ENCODE measurements around the gene COL11A1.

Gene COL11A1

DNA sequence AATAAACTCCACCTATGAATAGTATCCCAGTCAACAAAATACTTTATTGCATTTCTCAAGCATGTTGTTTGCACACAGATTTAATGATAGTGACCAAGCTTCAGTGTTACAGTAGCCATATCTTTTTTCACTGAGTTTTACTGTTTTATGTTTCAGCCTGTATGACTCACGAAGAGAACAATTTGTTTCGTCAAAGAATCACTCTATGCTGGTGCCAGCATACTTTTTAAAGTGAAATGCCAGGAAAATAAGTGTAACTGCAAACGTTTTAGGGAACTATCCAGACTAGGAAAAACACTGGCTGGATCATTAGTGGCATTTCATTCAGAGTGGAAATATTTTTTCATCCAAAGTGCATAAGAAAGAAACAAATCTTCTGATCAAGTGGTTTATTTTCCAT is 210.8 kb downstream of the COL11A1 start:
- no peak for DNase-seq

GRCh38 chr1:102896771-102897170 is 211.6 kb downstream of the COL11A1 start:
- DNase-seq, result no peak

DNA sequence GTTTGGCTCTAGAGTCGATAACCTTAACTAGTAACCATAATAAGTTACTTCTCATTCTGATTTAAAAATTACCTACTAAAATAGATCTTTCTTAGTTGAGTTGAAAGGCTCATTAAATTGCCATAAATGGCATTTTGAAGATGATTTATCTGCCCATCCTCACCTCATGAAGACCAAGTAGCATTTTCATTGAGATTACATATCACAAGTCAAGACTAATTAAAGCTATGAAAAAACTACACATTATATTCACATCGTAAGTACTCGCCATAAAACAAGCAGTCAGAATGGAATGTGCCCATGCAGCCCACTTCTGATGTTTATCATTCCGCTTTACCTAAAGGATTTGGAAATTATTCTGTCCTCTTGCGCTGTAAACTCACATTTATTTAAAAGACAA is 212.0 kb downstream of the COL11A1 start:
- no peak for DNase-seq

DNA sequence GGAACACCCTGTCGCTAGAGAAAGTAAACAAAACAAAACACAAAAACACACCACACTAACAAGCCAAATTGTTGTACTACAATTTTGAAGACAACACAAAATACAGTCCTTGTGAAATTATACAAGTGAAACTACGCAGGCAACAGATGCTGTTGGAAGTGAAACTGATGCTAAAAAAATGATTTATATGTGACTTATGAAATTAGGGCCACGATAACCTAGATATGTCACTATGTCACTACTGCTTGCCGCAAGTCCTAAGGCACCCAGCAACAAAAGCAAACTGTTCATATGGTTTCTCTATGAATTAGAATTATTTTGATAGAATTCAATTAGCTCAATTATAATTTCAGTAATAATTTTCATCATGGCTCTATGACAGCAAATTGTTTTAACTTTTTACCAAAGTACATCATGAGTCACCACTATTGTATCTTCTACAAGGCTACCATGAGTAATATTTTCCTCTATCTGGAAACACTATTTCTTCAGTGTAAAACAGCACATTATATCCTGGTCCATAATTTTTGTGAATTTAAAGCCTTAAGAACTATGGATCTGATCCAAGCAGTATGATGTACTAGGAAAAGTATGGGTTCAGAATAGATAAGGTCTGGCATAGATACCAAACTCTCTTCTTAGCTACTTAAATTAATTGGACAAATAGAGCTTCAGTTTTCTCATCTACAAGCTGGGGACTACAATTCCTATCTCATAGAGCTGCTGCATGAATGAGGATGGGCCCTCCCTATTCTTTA is 216.3 kb downstream of the COL11A1 start:
- no peak for DNase-seq

DNA sequence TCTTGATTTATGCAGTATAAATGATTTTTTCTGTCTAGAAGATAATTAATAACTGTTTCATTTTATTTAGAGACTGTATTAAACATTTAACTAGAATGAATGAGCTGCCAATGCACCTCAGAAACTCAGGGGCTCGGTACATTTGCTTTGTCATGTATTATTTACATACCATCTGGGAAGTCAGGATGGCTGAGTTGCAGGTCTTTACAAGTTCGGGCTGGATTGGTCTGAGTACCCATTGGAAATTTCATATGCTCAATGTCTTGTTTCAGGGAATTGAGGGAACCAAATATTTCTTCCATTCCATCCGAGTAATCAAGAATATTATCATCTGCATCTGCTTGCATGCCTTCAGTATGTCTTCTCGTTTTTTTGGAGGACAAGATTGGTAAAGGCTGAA is 221.7 kb downstream of the COL11A1 start:
- no peak for DNase-seq

DNA sequence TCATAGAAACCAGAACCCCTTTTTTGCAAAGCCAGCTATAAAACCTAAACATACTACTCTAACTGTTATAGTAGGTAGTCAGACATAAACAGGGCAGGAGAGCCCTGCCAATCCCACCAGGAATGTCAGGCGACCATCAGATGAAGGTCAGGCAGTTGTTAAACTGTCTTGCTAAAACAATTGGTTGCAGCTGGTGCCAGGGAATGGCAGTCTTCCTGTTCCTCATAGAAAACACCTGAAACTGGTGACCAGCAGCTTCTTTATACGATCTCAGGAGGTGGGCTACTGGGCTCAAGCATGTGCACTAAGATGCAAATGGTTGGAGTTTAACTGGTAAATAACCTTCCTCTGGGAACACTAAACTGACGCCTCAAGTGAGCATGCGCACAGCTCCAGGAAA is 224.1 kb downstream of the COL11A1 start:
- no peak for DNase-seq

GRCh38 chr1:102879439-102879993 is 228.8 kb downstream of the COL11A1 start:
- DNase-seq, result no peak

DNA sequence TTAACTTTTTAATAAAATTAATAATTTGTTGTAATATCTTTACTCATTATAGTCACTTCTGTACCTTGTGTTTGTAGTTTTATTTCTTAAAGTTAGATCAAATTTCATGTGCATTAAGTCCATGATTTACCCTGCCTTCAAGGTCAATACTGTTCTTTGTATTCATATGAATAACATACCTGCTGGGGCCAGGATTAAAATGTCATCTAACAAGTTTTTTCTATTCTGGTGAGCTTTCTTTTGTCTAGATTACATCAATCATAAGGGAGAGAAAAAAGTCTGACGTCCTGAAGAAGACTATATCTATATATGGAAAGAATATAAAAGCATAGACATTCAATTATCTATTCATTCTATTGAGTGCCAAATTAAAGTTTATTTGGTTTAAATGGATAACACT is 232.6 kb downstream of the COL11A1 start:
- no peak for DNase-seq

DNA sequence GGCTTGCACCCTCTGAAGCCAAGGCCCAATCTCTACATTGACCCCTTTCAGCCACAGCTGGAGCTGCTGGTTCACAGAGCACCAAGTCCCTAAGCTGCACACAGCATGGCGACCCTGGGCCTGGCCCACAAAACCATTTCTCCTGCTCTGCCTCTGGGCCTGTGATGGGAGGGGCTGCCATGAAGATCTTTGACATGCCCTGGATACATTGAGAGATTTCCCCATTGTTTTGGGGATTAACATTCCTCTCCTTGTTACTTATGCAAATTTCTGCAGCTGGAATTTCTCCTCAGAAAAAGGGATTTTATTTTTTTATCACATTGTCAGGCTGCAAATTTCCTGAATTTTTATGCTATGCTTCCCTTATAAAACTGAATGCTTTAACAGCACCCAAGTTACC is 235.8 kb downstream of the COL11A1 start:
- DNase-seq, result no peak

- DNase-seq, result no peak
These were observed 236.2 kb downstream of the COL11A1 start for GRCh38 chr1:102872097-102872496.

DNA sequence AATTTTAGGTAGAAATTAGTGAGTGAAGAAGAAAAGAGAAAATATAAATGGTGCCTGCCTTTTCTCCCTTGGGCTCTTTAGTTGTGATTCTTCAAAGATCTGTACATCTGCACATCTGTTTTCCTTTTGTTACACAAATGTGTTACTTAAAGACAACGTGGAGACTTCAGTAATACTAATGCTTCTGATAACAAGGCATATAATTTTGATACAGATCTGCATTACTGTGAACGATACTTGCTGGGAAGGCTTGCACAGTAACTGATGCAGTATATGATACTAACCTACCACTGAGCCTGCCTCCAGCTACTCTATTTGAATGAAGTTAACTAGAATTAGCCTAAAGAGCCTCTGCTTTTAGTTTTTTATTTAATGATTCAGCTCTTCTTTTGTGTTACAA is 244.6 kb downstream of the COL11A1 start:
- DNase-seq, result no peak

DNA sequence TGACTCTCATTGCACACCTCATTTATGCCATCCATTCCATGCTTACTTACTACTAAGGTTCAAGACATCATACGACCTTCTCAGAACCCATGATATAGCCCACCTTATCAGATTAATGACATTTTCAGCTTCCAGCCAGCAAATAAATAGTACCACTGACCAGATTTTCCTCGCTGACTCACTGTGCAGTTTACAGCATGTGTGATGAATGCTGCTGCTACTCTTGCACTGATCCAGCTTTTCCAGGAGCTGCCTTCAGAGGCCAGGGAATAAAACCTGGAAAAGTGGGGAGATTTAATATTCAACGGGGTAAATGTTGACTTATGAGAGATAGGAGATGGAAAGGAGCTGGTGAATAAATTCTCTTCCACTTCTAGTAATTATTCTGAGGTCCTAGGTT is 247.1 kb downstream of the COL11A1 start:
- no peak for DNase-seq

GRCh38 chr1:102858695-102859094 is 249.6 kb downstream of the COL11A1 start:
- DNase-seq, result no peak

DNA sequence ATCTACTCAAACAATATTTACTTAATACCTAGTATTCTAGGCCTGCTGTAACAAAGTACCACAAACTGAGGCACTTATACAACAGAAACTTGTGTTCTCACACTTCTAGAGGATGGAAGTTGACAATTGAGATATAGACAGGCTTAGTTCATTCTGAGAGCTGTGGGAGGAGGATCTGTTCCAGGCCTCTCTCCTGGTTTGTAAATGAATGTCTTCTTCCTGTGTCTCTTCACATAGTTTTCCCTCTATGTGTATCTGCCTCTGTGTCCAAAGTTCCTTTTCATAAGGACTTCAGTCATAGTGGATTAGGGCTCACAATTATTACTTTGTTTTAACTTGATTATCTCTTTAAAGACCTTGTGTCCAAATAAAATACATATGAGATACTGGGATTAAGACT is 251.1 kb downstream of the COL11A1 start:
- DNase-seq, result no peak

- no peak for DNase-seq
These were observed 254.6 kb downstream of the COL11A1 start for GRCh38 chr1:102853701-102854187.

- DNase-seq, result no peak
These were observed 255.2 kb downstream of the COL11A1 start for GRCh38 chr1:102853136-102853535.

DNA sequence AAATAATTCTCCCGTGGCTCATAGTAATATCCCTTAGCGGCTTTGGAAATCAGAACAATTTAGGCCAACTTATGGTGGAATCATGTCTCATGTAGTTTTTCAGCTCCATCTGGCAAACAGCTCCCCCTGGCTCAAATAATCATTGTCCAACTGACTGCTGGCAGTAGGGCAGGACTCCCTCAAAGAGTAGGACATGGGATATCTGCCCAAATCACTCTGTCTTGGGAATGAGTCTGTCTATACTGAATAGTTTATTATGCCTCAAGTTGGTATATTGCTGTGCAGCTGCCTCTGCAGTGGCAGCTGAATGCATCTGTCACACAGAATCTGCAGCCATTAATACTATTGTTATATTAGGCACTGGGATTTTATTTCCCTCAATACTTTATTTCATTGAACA is 255.7 kb downstream of the COL11A1 start:
- DNase-seq, result no peak

DNA sequence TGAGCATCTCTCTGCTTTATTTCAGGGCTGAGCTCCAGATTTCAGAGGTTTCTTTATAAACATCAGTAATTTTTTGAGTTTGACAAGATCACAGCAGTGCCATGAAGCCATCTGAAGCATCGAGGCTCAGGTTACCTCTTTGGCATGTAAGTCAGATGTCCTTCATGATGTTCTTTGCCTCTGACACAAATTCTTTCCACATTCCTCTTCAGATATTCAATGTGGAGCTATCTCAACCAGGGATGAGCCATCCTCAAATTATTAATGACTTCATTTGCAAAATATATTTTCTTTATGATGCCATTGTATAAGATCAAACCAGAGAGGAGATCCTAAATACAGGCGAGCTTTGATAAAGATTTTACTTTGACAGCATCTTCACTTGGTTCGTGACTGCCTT is 256.7 kb downstream of the COL11A1 start:
- no peak for DNase-seq

DNA sequence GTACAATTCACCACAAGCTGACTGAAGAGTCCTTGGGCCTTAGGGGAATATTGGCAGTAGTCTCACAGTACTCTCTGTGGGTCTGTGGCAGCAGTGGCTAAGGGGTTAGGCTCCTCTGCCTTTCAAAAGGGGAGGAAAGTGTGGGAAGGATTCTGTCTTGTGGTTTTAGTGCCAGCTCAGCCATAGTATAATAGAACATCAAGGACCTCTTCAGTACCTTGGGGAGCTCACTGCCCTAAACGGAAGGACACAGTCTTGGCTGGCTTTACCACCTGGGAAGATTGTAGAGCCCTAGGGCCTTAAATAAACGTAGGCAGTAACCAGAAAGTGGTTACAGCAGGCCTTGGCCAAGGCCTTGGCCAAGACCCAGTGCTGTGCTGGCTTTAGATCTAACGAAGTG is 265.7 kb downstream of the COL11A1 start:
- no peak for DNase-seq

DNA sequence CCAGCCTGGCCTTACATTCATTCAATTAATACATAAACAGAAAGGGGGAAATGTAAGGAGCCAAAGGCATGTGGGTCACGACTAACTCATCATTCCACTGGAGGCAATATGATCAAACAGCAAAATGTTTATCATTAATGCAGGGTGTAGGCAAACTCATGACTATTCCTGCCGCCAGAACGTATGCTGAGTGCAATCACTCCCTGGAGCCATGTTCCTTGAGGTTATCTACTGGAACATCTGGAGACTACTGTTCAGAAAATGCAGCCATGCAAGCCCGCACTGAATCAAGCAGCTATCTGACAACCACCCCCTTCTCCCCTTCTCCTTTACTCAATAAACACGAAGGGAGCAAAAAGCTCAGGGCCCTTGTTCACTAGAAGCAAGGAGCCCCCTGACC is 267.6 kb downstream of the COL11A1 start:
- DNase-seq, result no peak

GRCh38 chr1:102838016-102838415 is 270.3 kb downstream of the COL11A1 start:
- no peak for DNase-seq

DNA sequence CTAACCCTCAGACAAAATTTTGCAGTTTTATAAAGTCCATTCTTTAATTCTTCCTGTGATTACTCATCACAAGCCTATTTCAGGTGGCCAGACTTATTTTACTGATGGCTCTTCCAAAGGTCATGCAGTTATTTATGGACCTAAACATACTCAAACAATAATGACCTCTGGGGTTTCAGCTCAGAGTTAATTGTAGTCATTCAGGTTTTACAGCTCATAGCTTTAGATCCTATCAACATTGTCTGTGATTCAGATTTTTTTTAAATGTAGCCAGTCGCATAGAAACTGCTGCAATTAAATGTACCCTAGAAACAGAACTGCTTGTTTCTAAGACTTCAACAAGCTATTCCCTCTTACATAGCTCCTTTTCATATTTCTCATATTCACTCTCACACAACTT is 270.8 kb downstream of the COL11A1 start:
- DNase-seq, result no peak

GRCh38 chr1:102836991-102837390 is 271.3 kb downstream of the COL11A1 start:
- no peak for DNase-seq

DNA sequence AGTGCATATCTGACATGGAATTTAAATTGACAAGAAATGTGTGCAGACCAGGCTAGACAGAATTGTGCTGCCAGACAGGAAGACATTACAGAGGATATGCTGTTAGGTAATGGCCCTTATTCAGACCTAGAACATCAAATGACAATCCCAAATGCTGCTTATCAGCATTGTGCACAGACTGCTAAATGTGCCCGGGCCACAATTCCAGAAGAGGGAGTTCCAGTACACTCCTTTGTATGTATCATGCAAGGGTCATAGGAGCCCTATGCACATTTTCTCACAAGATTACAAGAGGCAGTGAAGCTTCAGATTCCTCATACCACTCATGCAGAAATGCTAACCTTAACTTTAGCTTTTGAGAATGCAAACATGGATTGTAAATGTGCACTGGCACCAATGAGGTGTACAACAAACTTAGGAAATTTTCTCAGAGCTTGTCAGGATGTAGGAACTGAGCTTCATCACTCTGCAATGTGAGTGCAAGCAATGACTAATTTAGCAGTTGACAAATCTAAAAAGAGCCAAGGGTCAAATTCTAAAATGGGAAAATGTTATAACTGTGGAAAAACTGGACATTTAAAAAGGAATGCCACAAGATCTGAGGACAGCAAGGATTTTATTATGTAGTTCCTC is 273.5 kb downstream of the COL11A1 start:
- DNase-seq, result no peak
